DOHH2 (cell line): Measurements from ENCODE around the gene CCDC7.

Source experiments
- CTCF ChIP-seq: fragments of 200-600 bp; sonication (generic); IDR thresholded peaks from one replicate; pipeline ENCODE4 v1.5.1; 2014; ENCODE audit warnings: antibody characterized with exemption, mild to moderate bottlenecking, low read depth, low read length; ENCODE audit not compliant: poor library complexity, severe bottlenecking
- EZH2phosphoT487 ChIP-seq: fragments of 200-600 bp; sonication (generic); IDR thresholded peaks from 2 replicates; pipeline ENCODE4 v1.6.1; 2017; ENCODE audit warnings: borderline replicate concordance, mild to moderate bottlenecking, antibody characterized with exemption, low read length, moderate library complexity, mixed read lengths

- TF ChIP-seq CTCF: no peak
- no peak for TF ChIP-seq EZH2phosphoT487
Measured at GRCh38 chr10:32459051-32459698, 13.2 kb downstream of the CCDC7 start.
